Measurements from ENCODE around the gene COL12A1.

Gene COL12A1

DNA sequence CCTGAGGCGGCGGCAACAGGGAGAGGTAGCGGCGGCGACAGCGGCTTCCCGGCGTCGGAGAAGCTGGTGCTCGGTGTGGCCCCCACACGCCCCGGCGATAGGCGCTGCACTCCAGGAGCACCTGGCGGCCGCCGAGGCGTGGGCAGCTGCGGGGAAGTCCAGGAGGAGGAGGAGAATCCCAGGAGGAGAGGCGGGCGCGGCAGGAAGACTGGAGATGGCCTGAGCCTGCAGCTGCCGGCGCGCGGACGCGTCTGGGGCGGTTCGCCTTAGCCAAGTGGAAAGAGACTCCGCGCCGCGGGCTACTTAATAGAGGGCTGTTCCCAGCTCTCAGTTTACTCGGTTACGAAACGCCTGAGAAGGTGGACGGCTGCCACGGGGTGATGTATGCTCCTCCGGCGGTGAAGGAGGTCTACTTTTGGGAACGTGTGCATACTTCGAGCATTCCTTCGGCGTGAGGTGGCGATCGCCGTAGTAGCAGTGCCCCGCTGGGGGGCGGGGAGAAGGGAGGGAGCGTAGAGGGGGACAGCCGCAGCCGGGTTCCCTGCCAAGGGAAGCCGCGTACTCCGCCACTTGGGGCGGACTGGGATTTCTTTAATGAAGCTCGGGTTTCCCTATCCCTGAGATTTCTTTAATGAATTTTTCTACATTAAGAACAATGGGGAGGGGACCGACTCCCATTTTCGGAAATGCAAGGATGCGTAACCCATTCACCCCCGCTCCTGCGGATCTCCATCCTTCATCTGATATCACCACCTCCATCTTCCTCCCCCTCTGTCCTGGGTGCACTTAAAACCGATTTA is at the start of gene COL12A1:
Gene COL12A1 (minus strand): TSS at position 278 of the 800 bp plus-strand sequence. CDS start 3,261 bp downstream, outside the sequence.
- no peak for DNase-seq (ENCODE audit: low read depth, low spot score)

DNA sequence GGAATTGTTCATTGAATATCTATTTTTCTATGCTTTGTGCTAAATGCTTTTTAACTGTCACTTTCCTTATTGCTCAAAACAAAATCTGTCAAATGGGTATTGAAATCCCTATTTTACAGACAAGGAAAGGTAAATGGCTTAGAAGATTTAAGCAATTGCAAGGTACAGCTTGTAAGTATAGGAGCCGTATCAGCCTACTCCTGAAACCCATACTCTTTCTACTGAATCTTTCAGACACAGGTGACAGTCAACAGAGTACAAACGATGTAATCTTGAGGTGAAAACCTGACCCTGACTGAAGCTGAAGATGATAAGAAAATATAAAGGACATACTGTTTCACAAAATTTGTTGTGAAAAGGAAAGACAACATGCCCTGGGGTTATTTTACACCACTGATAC is 44.7 kb upstream of the COL12A1 start:
- DNase-seq (ENCODE audit: low read depth, low spot score) = no peak

DNA sequence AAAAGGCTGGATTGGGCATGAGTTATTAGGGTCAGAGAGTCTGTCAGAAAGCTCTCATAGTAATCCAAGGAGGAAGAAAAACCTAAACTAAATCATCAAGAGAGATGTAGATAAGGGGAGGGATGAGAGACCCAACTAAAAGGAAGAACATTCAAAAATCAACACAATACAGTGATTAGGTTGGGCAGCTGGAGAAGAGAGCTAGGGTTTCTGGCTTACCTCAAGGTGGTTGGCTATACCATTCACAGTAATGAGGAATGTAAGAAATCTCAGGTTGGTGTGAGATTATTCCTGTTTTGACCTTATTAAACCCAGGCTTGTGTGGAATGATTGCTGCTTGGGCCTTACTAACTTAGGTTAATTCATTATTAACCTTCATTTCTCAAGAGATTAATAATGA is 44.0 kb upstream of the COL12A1 start:
- DNase-seq (ENCODE audit: low read depth, low spot score) = no peak

DNA sequence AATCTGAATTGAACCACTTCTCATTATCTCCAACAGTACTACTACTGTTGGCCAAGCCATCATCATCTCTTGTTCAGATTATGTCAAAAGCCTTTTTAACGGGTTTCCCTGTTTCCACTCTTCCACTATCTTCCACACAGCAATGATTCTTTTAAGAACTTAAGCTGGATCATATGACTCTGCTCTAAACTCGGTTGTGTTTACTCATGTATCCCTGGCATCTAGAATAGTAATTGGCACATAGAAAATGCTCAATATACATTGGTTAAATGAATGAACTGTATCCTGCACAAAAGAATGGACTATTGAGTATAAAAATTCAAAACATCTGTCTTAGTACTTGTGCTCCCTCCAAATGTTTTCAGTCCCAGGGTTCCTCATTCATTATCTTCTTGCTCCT is 40.5 kb upstream of the COL12A1 start:
- DNase-seq (ENCODE audit: low read depth, low spot score) = no peak

DNA sequence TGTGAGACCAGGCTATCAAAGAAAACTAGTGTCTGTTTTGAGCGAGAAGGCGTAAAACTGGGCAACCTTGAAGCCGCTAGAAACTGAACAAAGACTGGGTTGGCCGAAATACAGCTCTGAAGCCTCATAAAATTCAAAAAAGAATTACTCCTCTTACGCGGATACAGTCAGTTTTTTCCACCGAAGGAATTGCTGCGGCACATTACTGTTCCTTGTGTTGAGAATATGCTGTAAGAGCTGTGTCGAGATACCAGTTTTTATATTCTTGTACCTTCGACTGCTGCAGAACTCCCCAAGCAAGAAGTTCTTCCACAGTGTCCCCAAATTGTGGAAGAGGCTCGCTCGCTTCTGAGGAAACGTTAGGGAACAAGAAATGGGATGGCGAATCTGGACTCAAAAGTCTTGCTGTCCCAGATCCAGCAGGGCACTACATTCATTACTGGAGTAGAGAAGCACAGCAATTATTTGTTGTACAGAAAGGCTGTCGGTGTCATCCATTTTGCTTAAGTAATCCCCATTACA is 38.3 kb upstream of the COL12A1 start:
- DNase-seq (ENCODE audit: low read depth, low spot score) = no peak

DNA sequence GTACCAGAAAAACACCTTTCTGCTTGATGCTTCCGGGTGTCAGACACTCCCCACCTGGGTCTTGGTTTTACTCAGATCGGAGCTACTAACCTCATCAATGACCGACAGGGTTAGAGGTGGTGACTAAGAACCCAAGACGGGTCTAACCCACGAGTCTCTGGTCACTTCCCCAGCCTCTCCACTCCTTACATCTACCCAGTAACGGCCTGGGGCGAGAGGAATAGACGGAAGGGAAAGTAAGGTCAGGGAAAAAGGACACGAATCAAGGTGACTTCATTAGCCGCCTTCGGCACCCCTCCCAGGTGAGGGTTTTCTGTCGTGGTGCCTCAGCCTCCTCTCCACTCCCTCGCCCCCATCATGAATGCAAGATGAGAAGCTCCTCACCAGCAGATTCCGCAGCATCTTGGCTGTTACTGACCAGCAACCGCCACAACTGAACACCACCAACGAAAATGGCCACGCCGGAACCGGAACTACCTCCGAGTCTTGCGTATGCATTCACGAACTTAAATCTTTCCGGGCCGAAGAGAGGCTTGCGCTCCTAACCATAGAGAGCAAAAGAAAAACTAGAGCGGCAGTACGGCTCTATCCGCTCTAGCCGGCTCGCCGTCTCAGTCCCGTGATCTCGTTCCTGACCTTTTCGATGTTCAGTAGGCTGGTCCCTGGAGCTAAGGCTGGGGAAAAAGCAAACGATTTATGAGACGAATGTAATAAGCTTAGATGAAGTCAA is 37.6 kb upstream of the COL12A1 start, which contains the start of gene COX7A2:
Gene COX7A2 (minus strand): TSS at position 469 of the 730 bp plus-strand sequence. CDS start 67 bp downstream, at position 402.
- peak; percentile 58 for DNase-seq (ENCODE audit: low read depth, low spot score)

DNA sequence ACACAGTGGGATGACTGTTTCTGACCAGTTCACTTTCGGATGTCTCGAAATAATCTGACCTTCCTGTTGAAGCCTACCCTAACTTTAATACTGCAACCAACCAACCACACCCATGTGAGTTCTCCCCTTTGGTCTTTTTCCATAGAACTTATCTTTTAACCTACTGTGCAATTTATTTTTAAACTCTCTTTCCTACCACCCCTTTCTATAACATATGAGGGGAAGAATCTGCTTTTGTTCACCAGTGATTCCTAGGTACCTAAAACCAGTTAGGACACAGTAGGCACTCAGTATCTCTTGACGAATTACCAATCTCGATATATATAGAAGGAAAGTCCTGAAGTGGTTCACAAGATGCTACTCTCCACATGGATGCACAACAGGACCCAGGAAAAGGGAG is 30.8 kb upstream of the COL12A1 start:
- DNase-seq (ENCODE audit: low read depth, low spot score) = no peak

DNA sequence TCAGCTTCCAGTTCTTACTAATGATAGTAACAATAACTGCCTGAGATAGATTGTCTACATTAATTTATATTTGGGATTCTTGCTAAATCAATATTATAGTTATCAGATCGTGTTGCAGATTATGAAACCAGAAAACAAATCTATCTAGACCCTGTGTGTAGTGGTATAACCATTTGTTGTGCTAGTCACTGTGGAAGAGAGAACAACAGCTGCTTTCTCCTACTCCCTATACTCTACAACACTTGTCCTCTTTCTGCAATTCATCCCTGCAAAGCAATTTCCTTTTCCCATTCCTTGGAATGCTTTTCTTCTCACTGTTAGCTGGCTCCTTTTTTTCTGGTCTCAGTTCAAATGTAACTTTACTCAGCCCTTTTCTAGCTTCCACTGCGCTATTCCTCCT is 29.4 kb upstream of the COL12A1 start:
- DNase-seq (ENCODE audit: low read depth, low spot score) = no peak

DNA sequence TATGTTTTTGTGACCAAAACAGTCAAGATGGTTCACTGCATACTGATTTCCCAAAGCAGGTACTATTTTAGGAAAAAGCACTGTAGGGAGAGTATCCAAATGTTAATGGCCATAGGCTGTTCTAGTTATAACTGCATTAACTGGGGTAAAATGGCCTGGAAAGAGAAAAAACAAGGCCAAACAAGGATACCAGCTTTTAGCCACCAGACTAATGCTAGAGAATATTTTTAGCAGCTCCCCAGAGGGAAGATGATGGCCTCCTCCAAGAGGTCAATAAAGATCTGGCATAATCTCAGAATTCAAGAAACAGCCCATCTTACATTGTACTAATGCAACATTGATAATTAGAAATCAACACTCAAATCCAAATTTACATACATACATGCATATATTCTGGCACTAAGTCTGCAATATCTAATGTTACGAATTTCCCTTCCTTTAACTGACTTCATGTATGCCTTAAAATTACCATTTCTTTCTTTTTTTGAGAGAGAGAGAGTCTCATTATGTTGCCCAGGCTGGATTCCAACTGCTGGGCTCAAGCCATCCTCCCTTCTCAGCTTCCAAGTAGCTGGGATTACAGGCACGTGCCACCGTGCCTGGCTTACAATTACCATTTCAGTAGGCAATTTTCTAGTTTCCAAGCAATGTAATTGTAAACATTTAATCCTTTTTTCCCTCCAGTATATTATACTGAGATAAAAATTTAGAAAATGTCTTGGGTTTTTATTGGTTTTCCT is 28.4 kb upstream of the COL12A1 start:
- no peak for DNase-seq (ENCODE audit: low read depth, low spot score)

DNA sequence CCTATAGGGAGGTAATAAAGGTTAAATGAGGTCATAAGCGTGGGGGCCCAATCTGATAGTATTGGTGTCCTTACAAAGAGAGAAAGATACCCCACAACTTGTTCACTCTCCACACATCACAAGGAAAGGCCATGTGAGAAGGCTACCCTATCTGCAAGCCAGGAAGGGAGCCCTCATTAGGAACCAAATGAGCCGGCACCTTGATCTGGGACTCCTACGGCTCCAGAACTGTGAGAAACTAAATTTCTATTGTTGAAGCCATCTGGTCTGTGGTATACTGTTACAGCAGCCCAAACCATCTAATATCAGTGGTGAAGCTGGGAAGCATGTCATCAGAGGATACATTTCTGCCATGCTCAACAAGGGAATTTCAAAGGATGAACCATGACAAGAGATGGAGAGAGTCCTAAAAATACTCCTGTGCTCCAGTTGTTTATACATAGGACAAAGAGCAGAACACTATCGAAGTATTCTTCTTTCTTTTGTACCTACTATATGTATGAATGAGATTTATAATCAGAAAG is 27.3 kb upstream of the COL12A1 start:
- no peak for DNase-seq (ENCODE audit: low read depth, low spot score)

DNA sequence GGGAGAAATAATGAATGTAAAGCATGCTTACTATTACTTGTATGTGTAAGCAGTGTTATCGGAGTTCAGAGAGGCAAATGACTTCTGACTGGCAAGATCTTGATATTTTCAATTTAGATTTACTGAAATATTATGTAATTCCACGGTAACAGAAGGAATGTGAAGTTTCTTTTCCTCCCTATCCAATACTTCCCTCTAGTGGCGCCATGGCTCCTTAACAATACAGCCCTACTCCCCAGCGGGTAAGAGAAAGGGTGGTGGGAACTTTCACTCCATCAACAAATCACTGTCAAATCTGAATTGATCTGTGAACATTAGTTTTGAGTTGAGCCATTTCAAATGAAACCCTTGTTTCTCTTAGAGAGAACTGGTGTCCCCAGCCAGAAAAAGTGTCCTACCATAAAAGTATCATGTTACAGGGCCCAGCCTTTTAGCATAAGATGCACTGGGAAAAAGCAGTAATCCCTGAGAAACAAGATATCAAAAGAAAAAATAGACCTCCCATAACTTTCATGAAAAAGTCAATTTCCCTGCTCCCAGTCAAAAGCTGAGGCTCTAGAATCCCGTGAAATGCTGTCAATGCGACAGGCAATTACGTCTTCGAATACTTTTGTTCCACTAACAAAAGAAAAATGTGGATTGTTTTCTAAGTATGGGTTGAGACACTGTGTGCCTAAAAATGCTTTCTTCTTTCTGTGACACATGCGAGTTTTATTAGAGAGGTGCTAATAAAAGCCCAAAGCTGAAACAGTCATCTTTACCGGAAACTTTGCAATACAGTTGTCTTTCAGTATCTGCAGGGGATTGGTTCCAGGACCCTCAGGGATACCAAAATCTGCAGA is 24.9 kb upstream of the COL12A1 start:
- DNase-seq (ENCODE audit: low read depth, low spot score) = no peak

DNA sequence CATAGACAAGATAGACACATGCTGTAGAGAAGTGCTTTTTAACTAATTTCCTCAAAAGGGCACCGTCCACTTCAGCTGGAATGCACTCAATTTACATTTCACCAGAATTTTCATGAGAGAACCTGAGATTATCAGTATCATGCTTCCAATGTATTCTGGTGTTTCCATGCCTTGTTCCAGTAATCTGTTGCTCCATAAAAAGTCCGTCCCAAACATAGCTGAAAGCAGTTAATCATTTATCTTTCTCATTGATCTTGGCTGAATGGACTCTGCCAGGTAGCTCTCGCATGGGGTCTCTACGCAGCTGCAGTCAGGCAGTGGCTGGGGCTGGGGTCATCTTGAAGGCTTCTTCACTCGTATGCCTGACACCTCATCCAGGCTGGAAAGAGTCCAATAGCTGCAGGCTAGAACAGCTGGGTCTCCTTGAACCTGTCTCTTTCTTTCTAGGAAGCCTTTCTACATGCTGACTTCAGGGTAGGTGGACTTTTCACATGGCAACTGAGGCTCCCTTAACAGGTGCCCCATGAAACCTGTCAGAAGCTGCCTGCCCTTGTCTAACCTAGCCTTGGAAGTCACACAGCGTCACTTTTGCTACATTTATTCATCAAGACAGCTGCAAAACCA is 18.6 kb upstream of the COL12A1 start:
- DNase-seq (ENCODE audit: low read depth, low spot score) = no peak

DNA sequence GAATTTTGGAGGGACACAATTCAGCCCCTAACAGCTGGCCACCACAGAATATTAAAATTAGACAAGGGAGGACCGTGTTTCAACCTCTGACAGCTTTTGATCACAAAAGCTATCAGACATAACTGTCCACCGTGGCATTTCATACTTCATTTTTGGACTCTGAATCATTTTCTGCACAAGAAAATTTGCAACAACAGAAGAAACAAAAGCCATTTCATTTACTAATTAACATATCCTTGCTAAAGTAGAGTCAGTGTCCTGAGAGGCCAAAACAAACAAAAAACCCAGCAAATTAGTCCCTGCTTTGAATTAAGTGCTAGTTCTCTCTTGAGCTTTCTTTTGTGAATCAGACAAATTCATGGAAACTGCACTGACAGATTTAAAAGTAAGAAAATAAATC is 17.6 kb upstream of the COL12A1 start:
- no peak for DNase-seq (ENCODE audit: low read depth, low spot score)

DNA sequence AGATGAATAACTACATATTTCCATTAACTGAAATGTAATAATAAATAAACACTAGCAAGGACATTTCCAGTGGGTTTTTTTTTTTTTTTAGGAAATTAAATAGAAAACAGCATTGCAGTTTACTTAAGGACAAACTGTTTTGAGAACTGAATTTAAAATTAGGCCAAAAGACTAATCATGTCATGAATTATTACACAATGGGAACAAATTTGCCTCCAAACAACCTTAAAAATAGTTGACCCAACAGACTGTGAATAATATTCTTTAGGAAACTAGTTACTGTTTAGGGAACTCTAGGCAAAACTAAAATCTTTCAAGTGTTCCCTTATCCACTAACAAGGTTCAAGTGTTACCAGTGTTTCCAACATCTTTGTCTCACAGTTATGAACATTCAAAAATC is 16.4 kb upstream of the COL12A1 start:
- DNase-seq (ENCODE audit: low read depth, low spot score) = no peak

DNA sequence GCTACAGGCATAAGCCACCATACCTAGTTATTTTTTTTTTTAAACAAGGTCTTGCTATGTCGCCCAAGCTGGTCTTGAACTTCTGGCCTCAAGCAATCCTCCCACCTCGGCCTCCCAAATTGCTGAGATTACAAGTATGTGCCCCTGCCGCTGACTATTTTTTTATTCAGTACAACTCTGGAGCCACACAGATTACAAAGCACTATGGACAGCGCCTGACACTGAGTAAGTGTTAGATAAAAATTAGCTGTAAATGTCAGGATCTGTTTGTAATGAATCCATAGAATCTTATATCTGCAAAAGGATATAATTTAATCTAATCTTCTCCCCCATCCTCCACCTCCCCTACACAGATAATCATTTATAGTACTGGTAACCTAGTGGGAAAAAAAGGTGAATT is 15.3 kb upstream of the COL12A1 start:
- DNase-seq (ENCODE audit: low read depth, low spot score) = no peak

DNA sequence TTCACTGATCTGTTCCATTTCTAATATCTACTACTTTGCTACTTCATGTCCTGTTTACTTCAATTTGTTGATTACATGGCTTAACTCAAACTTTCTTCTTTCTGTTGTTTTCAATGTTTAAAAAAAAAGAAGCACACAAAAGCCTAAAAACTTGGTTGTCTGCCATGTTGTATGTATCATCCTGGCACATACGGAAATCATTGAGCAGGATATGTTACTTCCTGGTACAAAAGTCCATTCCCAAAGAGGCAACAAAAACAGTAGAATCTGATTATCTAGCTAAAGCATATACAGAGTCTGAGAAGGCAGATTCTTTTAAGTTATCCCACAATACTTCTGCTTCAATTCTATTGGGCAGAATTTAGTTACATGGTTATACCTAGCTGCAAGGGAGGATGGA is 14.5 kb upstream of the COL12A1 start:
- DNase-seq (ENCODE audit: low read depth, low spot score) = no peak

DNA sequence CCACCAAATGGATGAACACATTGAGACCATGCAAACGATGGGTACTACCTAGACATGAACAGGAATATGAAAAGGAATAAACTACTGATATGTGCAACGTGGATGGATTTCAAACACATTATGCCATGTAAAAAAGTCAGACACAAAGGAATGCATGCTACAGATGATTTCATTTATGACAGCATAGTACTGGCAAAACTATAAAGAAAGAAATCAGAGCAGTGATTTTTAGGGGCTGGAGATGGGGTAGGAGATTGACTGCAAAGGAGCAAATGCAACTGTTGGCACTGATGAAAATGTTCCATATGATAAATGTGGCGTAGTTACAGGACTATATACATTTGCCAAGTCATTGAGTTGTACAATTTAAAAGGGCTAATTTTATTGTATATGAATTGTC is 13.4 kb upstream of the COL12A1 start:
- no peak for DNase-seq (ENCODE audit: low read depth, low spot score)

DNA sequence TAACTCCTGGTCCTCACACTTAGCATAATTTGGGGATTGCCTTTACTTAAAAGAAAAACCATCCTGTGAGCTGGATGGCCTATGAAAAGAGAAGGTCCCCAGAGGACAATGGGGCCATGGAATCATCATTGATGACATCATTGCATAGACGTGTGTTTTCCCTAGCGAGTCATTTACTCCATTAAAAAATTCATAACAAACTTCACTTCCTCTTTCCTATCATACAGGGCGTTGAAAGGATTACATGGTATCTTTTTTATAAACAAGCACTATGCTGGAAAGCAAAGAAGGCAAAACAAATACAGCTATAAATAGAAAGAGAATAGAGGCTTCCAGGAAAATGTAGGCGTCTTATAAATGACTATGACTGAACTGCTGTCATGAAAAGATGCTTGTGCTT is 11.3 kb upstream of the COL12A1 start:
- DNase-seq (ENCODE audit: low read depth, low spot score) = no peak

DNA sequence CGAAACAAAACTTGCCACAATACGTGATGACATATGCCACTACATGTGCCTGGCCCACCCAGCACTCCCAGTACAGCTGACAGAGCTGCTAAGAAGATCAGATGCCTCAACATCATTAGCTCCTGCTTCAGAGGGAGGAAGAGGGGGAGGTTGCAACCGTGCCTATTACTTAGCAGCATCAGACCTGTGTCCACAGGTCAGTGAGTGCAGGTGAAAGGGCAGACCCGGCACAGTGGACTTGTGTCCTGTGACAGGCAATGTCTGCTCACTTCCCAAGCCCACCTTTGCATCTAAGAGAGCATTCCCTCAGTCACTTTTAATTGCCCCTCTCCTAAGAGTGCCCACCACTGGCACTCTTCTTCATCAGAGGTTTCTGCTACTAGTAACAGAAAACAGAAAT is 9.4 kb upstream of the COL12A1 start:
- no peak for DNase-seq (ENCODE audit: low read depth, low spot score)

DNA sequence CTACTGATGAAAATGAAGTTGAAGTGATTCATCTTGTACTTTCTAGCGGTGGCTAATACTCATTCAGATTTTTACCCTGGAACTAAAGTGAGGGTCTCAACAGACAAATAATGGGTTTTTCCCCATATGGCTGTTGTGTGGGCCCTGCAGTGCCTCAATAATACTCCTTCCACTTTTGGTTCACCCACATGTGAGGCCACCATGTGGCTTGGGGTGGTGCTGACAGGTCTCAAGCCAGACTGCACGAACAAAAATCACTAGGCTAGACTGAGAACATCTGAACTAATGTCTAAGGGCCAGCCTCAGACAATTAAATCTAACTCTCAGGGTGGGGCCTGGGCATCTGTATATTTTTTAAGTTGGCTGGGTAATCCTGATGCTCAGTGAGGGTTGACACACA is 7.9 kb upstream of the COL12A1 start:
- no peak for DNase-seq (ENCODE audit: low read depth, low spot score)

DNA sequence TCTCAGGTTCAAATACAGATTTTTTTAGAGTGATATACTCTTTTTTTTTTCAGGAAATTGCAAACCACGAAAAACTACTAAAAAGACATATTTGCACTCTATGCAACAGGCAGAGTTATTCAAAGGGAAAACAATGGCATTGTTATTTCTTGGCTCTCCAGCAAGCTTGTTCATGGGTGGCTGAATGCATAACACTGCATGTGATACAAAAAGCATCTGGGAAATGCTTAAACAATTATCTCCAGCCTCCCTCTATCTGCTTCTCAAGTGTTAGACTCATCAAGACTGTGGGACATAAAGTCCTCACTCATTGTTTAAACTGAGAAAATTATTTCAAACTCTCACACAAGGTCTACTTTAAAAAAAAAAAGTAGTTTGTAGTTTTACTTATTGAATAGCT is 7.3 kb upstream of the COL12A1 start:
- no peak for DNase-seq (ENCODE audit: low read depth, low spot score)

All from activated naive CD8-positive, alpha-beta T cell treated with anti-CD3 and anti-CD28 coated beads, Interleukin-2, amount 50 U/mL, for 16 hours (primary cell).